ENCODE measurements around the gene ZNF3. TPM values are rescaled to one million over a fixed set of nuclear protein-coding genes. Genes with fewer than 3 reads are reported as not detected.
A peak's percentile ranks its signal among the peaks of the same experiment; 100 is the strongest.

Gene ZNF3
- total and polyA plus RNA-seq, 9 of the 15 experiments (the other 6 are each of a cell fraction or from before 2014, with no cell fraction given): 30.0 to 64.9 (median 51.5) TPM

GRCh38 chr7:100101016-100101862, 19.7 kb upstream of the ZNF3 start, which contains the start of the genes AP4M1 and MCM7 (continued):
- TF ChIP-seq JUN (IDR thresholded peaks at IDR 0.05; ENCODE audit: borderline replicate concordance, low read depth, low read length): peak; percentile 77; the same call in 1 of the 2 replicates
- TF ChIP-seq JUN (CRISPR knock-in tag; IDR thresholded peaks at IDR 0.05; ENCODE audit: borderline replicate concordance): peak; percentile 89
- TF ChIP-seq ZFP1 (CRISPR knock-in tag; IDR thresholded peaks at IDR 0.05): no peak
- TF ChIP-seq TEAD4 (IDR thresholded peaks at IDR 0.05; ENCODE audit: low read length): no peak; the same call in 1 of the 2 replicates
- TF ChIP-seq TEAD4 (CRISPR knock-in tag; IDR thresholded peaks at IDR 0.05; ENCODE audit: borderline replicate concordance): no peak
- no peak for TF ChIP-seq NCOA6 (IDR thresholded peaks at IDR 0.05)
- peak; percentile 88 for TF ChIP-seq TAF7 (tag; IDR thresholded peaks at IDR 0.05)
- no peak for TF ChIP-seq KHSRP (IDR thresholded peaks at IDR 0.05)
- no peak for TF ChIP-seq MYNN (IDR thresholded peaks at IDR 0.05)
- no peak for TF ChIP-seq MYNN (CRISPR knock-in tag; IDR thresholded peaks at IDR 0.05)
- TF ChIP-seq CSDE1 (IDR thresholded peaks at IDR 0.05): no peak
- no peak for TF ChIP-seq ELF2 (CRISPR knock-in tag; IDR thresholded peaks at IDR 0.05)
- TF ChIP-seq TAF1 (IDR thresholded peaks at IDR 0.05; ENCODE audit: control insufficient read depth, extremely low read depth, insufficient read depth, low read length, severe bottlenecking): peak; percentile 84
- TF ChIP-seq ZBTB1 (CRISPR knock-in tag; IDR thresholded peaks at IDR 0.05; ENCODE audit: borderline replicate concordance, low read depth): peak; percentile 63; the same call in 1 of the 2 replicates
- no peak for TF ChIP-seq KLF16 (IDR thresholded peaks at IDR 0.05)
- no peak for TF ChIP-seq MIER1 (IDR thresholded peaks at IDR 0.05; ENCODE audit: low read depth)
- TF ChIP-seq, protein P1, sequence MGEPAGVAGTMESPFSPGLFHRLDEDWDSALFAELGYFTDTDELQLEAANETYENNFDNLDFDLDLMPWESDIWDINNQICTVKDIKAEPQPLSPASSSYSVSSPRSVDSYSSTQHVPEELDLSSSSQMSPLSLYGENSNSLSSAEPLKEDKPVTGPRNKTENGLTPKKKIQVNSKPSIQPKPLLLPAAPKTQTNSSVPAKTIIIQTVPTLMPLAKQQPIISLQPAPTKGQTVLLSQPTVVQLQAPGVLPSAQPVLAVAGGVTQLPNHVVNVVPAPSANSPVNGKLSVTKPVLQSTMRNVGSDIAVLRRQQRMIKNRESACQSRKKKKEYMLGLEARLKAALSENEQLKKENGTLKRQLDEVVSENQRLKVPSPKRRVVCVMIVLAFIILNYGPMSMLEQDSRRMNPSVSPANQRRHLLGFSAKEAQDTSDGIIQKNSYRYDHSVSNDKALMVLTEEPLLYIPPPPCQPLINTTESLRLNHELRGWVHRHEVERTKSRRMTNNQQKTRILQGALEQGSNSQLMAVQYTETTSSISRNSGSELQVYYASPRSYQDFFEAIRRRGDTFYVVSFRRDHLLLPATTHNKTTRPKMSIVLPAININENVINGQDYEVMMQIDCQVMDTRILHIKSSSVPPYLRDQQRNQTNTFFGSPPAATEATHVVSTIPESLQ (CRISPR knock-in tag; IDR thresholded peaks at IDR 0.05): 0 out of 2 replicates have a peak, but pooled peaks have one; percentile 87
- TF ChIP-seq GATAD2A (IDR thresholded peaks at IDR 0.05): no peak
- no peak for TF ChIP-seq ZNF740 (CRISPR knock-in tag; IDR thresholded peaks at IDR 0.05)
- no peak for TF ChIP-seq ZNF740 (tag; IDR thresholded peaks at IDR 0.05)
- no peak for TF ChIP-seq ZNF79 (CRISPR knock-in tag; IDR thresholded peaks at IDR 0.05; ENCODE audit: low read depth)
- no peak for TF ChIP-seq EWSR1 (IDR thresholded peaks at IDR 0.05; ENCODE audit: borderline replicate concordance, low read depth, partially characterized antibody)
- TF ChIP-seq MNT (conservative IDR thresholded peaks at IDR 0.05): peak; percentile 89 to 92
- no peak for TF ChIP-seq E2F5 (CRISPR knock-in tag; IDR thresholded peaks at IDR 0.05)
- TF ChIP-seq BRCA1 (IDR thresholded peaks at IDR 0.05): no peak
- no peak for TF ChIP-seq BRCA1 (CRISPR knock-in tag; IDR thresholded peaks at IDR 0.05)
